ENCODE results near the gene VPS4A.

DNA sequence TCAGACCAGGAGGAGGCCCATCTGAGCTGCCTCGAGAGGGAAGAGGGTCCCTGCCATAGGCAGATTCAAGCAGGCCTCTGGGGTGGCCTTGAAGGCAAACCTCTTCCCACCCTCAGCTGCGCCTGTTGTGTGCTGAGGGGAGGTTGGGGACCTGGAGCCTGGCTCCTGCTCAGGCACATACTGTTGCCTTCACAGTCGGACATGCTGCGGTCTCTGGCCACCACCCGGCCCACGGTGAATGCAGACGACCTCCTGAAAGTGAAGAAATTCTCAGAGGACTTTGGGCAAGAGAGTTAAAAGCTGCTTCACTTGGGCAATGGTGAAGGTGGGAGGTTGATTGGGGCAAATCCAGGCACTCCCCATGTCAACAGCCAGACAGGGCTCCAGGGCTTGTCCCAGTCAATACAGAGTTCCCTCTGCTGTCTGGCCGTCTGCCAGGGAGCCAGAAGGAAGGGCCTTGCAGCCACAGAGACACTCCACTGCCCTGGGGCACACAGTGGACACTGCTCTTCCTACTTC is 12.9 kb downstream of the VPS4A start:
- TF ChIP-seq, protein P1, sequence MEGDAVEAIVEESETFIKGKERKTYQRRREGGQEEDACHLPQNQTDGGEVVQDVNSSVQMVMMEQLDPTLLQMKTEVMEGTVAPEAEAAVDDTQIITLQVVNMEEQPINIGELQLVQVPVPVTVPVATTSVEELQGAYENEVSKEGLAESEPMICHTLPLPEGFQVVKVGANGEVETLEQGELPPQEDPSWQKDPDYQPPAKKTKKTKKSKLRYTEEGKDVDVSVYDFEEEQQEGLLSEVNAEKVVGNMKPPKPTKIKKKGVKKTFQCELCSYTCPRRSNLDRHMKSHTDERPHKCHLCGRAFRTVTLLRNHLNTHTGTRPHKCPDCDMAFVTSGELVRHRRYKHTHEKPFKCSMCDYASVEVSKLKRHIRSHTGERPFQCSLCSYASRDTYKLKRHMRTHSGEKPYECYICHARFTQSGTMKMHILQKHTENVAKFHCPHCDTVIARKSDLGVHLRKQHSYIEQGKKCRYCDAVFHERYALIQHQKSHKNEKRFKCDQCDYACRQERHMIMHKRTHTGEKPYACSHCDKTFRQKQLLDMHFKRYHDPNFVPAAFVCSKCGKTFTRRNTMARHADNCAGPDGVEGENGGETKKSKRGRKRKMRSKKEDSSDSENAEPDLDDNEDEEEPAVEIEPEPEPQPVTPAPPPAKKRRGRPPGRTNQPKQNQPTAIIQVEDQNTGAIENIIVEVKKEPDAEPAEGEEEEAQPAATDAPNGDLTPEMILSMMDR (IDR thresholded peaks at IDR 0.05 in 2 of 3, conservative IDR thresholded peaks at IDR 0.05 in 1 of 3; ENCODE audit: borderline replicate concordance in 1 of 3, insufficient read depth in 1 of 3, low read depth in 2 of 3, low read length in 2 of 3), result no peak
- TF ChIP-seq, protein P2, sequence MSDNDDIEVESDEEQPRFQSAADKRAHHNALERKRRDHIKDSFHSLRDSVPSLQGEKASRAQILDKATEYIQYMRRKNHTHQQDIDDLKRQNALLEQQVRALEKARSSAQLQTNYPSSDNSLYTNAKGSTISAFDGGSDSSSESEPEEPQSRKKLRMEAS (IDR thresholded peaks at IDR 0.05), result no peak
- no peak for TF ChIP-seq CEBPB (IDR thresholded peaks at IDR 0.05; ENCODE audit: low read depth)
- no peak for TF ChIP-seq POLR2A (IDR thresholded peaks at IDR 0.05; ENCODE audit: borderline replicate concordance, extremely low read depth, insufficient read depth, insufficient read length)
- no peak for TF ChIP-seq JUND (IDR thresholded peaks at IDR 0.05)

Data from HCT116 (cell line).